Erythroblast (primary cell): Measurements from ENCODE around the gene ASB6.

ENCODE experiments used
- GATA1 ChIP-seq: IDR thresholded peaks from 2 replicates; pipeline ENCODE4 v1.6.1; 2011; ENCODE audit warnings: low read depth, mild to moderate bottlenecking, control low read depth, low read length, moderate library complexity
- POLR2A ChIP-seq: IDR thresholded peaks from 2 replicates; pipeline ENCODE4 v1.6.1; 2011; ENCODE audit warnings: mild to moderate bottlenecking, low read length

GRCh38 chr9:129632460-129632859, 9.5 kb downstream of the ASB6 start:
- TF ChIP-seq POLR2A, result no peak
- no peak for TF ChIP-seq GATA1
